GM21786 (cell line): ENCODE results near the gene TNFRSF6B.
"Not testable (repeated sequence)": the region's sequence is repeated elsewhere in the genome, so short reads cannot be mapped to it uniquely, and the experiment has no call there.

Experiments
- ATAC-seq: cut with Tn5 transposase; IDR thresholded peaks from one replicate; pipeline ENCODE4 v1.9.1; 2021; ENCODE audit not compliant: unreplicated experiment

TNFRSF6B gene

DNA sequence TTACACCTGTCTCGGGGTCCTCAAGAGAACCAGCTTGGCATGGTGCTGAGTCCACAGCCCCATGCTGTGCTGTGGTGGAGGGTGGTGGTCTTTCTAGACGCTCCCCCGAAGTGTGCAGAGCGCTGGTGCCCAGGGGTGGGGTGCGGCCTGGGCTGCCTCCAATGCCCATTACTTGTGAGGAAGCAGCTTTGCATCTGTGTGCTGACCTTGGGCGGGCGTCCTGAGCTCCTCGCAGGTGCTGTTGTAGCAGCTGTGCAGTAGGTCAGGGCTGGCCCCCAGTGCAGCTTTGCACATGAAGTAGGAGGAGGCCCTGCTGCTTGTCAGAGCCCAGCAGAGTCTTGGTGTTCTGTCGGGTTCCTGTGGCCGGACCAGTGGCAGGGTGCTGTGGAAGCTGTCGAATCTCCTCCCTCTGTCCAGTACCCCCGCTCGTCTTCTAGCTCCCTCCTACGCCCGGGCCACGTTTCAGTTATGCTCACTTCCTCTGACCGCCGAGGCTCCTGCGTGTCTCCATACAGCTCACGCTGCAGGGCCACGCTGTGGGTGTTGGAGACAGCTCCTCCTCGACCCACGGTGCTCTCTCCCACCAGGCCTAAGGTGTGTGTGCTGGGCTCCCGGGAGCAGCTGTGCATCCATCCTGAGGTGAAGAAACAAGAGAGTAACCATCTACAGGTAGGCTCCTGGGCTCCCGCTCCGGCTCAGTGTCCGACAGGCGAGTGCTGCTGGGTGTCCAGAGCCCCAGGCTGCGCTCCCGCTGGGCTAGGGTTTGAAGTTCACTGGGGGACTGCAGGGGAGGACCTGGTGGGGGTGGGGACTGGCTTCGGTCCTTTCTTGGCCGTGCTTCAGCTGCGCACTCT, 34.3 kb upstream of the TNFRSF6B start:
- no peak for ATAC-seq

DNA sequence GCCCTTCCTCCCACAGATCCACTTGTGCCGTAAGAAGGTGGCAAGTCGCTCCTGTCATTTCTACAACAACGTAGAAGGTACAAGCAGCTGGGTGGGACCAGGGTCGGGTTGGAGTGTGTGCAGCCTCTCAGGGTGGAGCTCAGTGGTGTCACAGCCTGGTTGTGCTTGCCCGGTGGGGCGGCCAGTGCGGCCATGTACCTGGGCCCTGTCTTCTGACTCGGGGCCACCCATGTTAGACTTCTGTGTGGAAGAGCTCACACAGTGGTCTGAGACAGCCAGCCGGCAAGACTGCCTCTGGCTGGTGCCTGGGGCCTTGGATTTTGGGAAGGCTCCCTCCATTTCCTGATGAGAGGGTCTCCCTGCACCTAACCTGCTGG, 33.7 kb upstream of the TNFRSF6B start:
- no peak for ATAC-seq

DNA sequence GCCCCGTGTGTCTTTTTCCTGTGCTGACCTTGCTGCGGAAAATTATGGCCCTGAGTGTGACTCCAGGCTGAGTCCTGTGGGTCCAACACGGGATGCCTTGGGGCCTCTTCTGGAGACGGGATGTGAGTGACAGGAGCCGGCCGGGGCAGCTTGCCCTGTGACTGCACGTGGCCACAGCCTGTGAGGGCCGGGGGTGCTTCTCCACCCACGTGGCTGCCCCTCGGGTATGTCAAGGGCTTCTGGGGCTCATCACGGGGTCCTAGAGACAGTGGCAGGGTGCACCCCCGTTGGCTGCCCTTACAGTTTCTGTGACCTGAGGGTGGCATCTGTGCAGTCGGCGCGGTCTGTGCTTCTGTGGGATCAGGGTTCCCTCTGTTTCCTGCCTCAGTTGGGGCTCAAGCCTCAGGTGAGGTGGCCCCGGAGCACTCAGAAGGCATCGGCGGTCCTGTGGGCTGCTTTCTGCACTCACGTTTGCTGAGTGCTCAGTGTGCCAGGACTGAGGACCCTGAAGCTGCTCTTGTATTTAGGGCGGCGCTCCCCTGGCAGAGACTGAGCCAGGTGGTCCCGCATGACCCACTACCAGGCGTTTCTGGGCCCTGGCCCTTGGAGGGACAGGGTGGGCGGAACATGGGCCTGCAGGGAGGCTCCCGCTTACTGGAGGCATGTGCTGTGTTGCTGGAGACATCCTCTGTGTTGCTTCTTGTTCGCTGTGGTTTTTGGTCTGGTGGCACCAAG, 33.0 kb upstream of the TNFRSF6B start:
- no peak for ATAC-seq

DNA sequence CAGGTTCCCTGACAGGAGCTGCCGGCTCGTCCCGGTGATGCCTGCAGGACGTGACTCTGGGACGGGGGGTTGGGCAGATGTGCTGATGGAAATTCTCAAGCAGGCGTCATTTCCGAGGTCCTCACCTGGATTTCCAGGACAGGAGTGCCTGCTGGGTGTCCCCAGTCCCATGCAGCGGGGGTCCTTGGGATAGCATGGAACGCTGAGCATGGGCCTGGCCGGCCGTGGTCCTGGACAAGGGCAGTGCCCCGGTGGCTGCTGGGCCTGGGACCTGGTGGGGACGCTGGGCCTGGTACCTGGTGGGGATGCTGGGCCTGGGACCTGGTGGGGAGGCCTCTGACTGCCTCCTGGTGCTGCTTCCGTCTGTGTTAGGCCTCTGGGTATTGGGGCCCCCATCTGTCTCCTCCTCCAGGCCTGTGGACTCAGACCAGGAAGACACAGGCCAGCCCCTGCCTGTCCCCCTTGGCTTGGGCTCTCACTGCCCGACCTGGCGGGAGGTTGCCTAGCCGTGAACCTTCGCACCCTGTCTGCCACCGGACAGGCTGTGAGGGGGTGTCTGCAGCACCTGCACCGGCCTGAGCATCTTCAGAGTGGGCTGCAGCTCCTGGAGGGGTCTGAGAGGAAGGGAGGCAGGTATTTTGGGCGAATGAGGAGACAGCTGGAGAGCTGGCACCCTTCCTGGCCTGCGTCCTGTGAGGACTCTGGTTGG, 32.2 kb upstream of the TNFRSF6B start:
- ATAC-seq = no peak

DNA sequence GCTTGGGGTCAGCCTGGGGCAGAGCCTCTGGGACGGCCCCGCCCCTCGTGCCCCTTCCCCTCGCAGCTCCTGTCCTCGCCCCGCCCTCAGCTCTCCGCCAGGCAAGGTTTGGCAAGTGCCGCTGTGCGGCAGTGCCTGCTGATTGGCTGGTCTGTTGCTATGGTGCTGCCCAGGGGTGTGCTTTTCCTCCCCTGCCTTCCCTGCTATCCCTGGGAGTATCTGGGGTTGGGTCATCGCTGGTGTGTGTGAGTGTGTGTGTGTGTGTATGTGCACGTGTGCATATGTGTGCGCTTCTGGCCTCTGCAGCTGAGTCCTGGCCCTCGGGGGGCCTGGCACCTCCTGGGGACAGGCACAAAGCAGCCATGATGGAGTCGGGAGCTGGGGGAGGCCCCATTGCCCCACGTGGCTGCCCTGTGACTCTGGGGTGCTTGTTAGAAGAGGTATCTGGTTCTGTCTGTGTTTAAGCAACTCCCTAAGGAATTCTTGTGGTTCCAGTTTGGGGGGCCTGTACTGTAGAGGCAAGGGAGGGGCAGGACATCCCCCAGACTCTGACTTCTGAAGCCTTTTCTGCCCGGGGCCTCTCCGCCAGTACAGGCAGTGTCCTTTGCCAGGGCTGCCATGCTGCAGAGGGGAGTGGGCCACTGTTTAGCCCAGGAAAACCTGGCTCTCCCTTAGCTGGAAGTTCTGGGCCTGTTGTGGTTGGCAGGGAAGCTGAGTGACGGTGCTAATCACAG, 31.4 kb upstream of the TNFRSF6B start:
- no peak for ATAC-seq

DNA sequence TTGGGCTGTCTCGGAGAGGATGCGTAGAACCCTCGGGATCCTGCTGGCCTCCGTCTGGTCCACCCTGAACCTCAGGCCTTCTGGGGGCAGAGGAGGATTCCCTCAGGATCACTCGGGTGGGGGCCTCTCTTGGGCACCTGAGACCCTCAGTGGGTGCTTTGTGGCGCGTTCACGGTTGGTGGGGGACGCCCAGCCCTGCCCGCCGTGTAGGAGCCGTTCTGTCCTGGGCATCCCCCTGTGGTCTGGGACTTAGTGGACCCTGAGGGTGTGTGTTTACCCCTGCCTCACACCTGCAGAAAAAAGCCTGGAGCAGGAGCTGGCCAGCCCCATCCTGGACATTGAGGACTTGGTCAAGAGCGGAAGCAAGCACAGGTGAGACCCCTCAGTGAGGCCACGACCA, 30.7 kb upstream of the TNFRSF6B start:
- no peak for ATAC-seq

DNA sequence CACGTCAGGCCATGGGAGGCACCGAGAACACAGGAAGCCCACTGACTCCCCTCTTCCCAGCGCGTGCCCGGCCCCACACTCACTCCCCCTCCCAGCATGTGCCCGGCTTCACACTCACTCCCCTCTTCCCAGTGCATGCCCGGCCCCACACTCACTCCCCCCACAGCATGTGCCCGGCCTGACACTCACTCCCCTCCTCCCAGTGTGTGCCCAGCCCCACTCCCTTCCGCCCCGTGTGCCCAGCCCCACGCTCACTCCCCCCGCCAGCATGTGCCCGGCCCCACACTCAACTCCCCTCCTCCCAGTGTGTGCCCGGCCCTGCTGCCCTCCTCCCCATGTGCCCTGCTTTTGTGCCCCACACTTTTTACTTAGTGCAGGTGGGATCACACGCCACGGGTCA, 28.6 kb upstream of the TNFRSF6B start:
- no peak for ATAC-seq

DNA sequence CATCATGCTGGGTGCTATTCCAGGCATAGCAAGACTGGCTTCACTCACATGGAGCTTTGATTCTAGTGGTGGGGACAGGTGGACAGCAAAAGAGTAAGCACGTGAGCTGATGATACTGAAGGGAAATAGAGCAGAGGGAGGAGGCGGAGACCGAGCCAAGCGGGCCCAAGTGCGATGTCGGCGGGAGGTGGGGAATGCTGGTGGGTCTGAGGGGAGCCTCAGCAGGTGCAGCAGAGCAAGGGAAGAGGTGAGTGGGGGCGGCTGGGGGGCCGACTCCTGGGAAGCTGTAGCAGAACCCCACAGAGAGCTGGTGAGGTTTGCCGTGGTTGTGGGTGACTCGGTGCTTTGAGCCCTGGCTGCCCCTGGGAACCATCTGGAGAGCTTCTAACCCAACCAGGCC, 28.1 kb upstream of the TNFRSF6B start:
- no peak for ATAC-seq

DNA sequence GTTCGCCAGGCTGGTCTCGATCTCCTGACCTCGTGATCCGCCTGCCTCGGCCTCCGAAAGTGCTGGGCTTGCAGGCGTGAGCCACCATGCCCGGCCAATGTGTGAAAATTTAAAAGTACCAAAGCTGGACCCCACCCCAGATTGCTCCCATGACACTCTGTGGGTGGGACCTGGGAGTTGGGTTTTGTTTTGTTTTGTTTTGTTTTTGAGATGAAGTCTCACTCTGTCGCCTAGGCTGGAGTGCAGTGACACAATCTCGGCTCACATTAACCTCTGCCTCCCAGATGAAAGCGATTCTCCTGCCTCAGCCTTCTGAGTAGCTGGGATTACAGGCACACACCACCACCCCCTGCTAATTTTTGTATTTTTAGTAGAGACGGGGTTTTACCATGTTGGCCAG, 24.8 kb upstream of the TNFRSF6B start:
- not testable (repeated sequence) for ATAC-seq

DNA sequence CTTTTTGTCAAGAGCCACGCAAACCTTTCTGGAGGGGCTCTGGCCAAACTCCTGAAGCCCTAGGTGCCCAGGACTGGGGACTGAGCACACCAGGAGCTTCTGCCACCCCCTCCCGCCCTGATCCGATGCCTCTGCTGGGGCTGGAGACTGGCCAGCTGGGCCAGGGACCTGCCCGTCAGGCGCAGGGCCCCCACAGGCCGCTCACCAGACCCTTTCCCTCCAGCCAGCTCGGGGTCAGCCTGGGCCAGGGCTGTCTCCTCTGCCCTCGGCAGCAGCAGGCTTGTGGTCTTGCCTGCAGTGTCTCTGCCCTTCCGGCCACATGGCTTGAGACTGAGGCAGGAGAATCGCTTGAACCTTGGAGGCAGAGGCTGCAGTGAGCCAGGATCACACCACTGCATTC, 23.8 kb upstream of the TNFRSF6B start:
- no peak for ATAC-seq

DNA sequence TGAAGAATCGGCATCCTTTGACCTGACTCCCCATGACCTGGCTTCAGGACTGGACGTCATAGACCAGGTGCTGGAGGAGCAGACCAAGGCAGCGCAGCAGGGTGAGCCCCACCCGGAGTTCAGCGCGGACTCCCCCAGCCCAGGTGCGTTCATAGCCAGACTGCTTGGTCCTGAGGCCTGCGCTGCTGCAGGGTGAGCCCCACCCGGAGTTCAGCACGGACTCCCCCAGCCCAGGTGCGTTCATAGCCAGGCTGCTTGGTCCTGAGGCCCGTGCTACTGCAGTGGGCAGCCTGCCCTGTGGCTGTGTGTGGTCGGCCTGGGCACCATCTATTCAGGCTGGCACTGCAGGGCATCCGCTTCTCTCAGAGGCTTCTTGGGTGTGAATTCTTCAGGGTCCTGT, 22.5 kb upstream of the TNFRSF6B start:
- no peak for ATAC-seq

DNA sequence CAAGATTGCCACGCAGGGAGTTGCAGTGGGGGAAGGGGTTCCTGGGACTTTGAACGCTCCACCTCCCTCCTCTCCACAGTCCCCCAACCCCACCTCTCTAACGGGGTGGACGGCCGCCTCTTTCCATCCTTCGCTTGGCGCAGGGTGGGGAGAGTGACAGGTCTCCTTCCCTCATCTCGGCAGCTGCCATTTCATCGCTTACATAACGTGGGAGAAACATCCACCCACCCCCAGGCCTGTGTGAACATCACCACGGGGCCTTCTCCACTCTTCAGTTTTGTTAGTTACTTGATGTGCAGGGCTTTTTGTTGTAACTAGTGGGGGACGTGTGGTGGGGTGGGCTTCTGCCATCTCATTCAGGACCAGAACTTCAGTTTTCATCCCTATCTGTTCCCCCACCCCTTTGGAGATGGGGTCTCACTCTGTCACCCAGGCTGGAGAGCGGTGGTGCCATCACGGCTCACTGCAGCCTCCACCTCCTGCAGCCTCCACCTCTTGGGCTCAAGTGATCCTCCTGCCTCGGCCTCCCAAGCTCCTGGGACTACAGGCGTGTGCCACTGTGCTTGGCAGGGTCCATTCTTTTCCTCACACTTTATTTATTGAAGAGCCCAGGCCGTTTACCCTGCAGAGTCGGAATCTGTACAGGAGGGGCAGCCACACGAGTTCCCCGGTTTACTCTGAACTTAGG, 20.6 kb upstream of the TNFRSF6B start:
- ATAC-seq = no peak

DNA sequence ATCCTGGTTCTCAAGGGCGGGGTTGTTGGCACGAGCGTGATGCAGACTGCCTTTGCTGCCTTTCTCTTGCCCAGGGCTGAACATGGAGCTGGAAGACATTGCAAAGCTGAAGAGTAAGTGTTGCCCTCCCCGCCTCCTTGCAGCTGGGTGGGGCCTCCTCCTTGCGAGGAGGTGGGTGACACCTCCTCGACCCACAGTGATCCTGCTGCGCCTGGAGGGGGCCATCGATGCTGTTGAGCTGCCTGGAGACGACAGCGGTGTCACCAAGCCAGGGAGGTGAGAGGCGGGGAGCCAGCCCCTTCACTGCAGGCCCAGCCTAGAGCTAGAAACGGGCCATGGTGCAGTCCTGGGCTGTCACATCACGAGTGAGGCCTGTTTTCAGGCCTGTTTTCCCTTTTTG, 18.4 kb upstream of the TNFRSF6B start:
- no peak for ATAC-seq

DNA sequence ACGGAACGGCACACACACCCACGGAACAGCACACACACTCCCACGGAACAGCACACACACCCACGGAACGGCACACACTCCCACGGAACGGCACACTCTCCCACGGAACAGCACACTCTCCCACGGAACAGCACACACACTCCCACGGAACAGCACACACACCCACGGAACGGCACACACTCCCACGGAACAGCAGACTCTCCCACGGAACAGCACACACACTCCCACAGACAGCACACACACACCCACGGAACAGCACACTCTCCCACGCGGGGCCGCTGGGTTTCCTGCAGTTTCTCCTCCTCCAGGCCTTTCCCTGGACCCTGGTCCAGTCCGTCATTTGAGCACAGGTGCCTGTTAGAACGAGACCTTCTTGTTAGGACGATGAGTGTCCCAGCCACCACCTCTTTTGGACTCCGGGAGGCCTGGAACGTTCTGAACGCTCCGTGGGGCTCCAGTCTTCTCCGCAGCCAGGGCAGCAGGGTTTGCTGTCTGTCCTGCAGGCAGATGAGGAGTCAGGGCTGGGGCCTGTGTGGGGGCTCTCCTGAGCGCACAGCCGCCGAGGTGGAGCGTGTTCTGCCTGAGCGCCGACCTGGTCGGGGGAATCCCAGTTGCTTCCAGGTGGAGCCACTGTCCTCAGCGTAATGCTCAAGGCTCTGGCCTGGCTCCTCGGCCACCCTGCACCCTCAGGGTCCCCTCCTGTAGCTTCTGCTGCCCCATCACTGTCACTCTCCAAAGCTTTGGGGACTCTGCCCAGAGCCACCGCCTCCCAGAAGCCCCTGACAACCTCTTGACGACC, 17.6 kb upstream of the TNFRSF6B start:
- no peak for ATAC-seq

DNA sequence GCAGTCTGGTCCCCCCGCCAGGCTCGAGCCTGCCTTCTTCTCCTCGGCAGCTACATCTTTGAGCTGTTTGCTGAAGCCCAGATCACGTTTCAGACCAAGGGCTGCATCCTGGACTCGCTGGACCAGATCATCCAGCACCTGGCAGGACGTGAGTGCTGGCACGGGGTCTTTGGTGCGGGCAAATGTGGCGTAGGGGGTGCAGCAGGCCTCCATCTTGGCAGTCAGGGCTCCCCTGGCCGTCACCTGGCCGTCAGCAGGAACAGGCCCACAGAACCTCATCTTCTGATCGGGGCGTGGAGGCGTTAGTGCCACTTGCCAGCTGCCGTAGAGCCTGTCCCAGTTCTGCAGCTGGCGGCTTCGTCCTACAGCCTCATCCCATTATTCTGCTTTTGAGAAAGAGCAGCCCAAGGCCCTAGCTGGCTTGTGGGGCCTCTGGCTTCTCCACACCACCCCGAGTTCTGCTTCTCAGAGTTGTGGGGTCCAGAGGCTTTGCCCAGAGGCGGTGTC, 16.6 kb upstream of the TNFRSF6B start:
- no peak for ATAC-seq

DNA sequence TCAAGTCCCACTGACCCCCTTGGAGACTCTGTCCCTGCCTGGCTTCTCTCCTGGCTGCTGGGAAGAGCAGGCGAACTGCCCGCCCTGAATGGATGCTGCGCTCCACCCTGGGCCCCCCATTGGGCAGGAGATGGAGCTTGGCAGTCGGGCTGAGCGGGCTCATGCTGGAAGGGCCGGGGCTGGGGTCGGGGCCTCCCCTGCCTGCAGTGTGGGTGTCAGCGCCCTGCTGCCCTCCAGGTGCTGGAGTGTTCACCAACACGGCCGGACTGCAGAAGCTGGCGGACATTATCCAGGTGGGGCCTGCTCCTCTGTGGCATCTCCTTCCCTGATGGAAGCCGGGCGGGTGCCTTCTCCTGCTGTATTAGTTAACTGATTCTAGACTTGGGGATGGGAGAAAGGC, 16.0 kb upstream of the TNFRSF6B start:
- ATAC-seq = no peak

DNA sequence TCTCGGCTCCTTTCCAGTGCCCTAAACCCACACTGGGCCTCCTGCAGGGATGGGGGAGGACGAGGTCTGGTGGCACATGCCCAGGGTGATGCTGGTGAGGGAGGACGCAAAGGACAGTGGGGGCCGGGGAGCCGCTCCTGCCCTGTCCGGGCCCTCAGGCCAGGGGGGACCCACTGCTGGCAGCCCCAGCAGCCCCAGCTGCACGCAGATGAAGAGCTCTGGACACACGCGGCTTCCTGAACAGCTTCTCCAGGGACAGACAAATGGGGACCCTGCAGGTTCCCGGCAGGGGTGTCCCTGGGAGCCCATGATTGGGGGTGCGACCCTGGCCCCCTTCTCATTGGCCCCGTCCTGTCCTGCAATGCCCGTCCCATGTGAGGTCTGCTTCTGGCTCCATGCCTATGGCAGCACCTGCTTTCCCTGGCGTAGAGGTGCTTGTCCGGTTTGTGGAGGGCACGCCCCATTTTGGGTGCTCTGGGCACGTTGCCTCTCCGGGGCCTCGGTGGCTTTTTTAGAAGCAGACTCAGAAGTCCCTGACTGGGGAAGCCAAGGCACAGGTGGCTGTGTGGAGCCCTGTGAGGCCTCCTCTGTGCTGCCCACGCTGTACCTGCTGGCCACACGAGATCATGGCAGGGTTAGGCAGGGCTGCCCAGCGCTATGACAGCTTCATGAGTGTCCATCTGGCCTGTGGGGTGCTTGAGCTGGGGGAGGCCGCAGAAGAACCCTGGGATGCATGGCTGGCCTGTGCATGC, 15.4 kb upstream of the TNFRSF6B start:
- no peak for ATAC-seq

DNA sequence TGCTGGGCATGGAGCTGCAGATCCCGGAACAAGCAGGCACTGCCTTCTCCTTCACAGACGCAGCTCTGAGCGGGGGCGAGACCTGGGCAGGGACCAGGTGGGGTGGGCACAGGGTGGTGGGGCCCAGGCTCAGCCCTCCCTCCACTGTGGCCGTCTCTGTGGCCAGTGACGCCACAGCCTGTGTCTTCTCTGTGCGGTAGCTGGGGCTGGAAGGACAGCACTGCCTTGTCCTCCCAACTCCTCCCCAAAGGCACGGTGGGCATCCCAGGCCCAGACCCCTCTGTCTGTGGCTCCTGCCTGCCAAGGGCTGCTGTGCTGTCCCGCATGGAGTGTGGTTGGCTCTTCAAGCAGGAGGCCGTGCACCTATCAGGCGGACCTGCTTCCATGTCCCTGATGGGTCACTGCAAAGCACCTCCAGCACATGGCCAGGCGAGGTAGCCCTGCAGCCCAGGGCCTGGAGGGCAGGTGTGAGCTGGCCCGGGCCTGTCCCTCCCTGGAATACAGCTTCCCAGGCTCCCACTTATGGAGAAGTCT, 14.8 kb upstream of the TNFRSF6B start:
- ATAC-seq = no peak
